Thoracic aorta (tissue), 2 donors: ENCODE measurements around the gene CCDC195. TPM values are rescaled to one million over a fixed set of nuclear protein-coding genes. Genes with fewer than 3 reads are reported as not detected.

Source experiments
- ATAC-seq: fragments of 150-250 bp; one replicate; pipeline ENCODE4 v1.8.0; 2017; ENCODE audit warnings: low read depth; ENCODE audit not compliant: insufficient number of reproducible peaks, low FRiP score
- DNase-seq: peaks from one replicate; pipeline ENCODE4 v3.0.0-alpha.2; 2020; ENCODE audit warnings: low spot score
- H3K27ac ChIP-seq, 2 donors: fragments of 200-600 bp; sonication (generic); 1 replicate in 1 of 2; 2 replicates in 1 of 2; pipeline ENCODE4 v1.5.1; 2016; ENCODE audit warnings: mild to moderate bottlenecking in 2 of 2, moderate library complexity in 2 of 2
- H3K27me3 ChIP-seq: fragments of 200-600 bp; sonication (generic); replicated peaks from 2 replicates; pipeline ENCODE4 v1.6.0; 2016; ENCODE audit warnings: mild to moderate bottlenecking; ENCODE audit not compliant: insufficient read depth
- H3K36me3 ChIP-seq: fragments of 200-600 bp; sonication (generic); one replicate; pipeline ENCODE4 v1.5.1; 2016
- H3K4me1 ChIP-seq, 2 donors: fragments of 200-600 bp; sonication (generic); 1 replicate in 1 of 2; 2 replicates in 1 of 2; pipeline versions ENCODE4 v1.5.1 to v1.6.0; 2016; ENCODE audit warnings: low read depth in 2 of 2, mild to moderate bottlenecking in 1 of 2; ENCODE audit not compliant: control insufficient read depth in 1 of 2
- H3K4me3 ChIP-seq: fragments of 200-600 bp; sonication (generic); 2 replicates; pipeline ENCODE4 v1.5.1; 2016; ENCODE audit warnings: mild to moderate bottlenecking
- H3K9me3 ChIP-seq: fragments of 200-600 bp; sonication (generic); 2 replicates; pipeline ENCODE4 v1.5.1; 2016
- total RNA-seq, 2 donors: library from RNA; depleted of rRNA; stranded (reverse); fragments of >200 nt; gene quantifications; one replicate each; pipeline versions ENCODE4 v1.1.0 to v1.2.3, GENCODE V29; 2016
- TF ChIP-seq, protein P1 (sequence below): fragments of 200-600 bp; sonication (generic); IDR thresholded peaks from one replicate; pipeline ENCODE4 v1.5.1; 2019; ENCODE audit warnings: antibody characterized with exemption

Gene CCDC195
- total RNA-seq, 2 donors from 2014 or later, result not detected

DNA sequence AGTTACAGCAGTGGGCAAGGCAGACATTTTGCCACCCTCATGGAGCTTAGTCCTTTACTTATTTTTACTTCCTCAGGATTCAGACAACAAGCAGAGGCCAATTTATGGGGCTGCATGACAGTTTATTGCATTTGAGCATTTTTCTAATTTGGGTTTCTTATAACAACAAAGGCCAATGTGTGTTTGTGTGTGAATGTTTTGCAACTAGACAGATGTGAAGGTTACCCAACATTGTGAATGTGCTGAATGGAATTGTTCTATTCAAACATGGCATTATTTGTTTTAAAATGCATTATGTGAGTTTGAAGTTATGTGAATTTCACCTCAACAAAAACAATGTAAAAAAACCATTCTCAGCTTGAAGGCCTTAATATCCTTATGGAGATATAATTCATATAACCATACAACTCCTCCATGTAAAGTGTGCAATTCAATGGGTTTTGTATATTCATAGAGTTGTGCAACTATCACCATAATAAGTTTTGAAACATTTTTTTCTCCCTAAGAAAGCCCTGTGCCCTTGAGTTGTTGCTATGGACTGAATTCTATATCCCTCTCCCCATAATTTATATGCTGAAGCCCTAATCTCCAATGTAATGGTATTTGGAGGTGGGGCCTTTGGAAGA, 57.3 kb downstream of the CCDC195 start:
- Histone ChIP-seq H3K4me3 (no peak overlapping the region), H3K36me3 (no peaks in the 10 kb centered on the region), H3K4me1 (no peaks in the 10 kb centered on the region), H3K9me3 (no peaks in the 10 kb centered on the region), H3K27me3 (no peaks in the 10 kb centered on the region), H3K27ac (no peak overlapping the region)
- DNase-seq, result no peak
- no peak for ATAC-seq
- TF ChIP-seq, protein P1, sequence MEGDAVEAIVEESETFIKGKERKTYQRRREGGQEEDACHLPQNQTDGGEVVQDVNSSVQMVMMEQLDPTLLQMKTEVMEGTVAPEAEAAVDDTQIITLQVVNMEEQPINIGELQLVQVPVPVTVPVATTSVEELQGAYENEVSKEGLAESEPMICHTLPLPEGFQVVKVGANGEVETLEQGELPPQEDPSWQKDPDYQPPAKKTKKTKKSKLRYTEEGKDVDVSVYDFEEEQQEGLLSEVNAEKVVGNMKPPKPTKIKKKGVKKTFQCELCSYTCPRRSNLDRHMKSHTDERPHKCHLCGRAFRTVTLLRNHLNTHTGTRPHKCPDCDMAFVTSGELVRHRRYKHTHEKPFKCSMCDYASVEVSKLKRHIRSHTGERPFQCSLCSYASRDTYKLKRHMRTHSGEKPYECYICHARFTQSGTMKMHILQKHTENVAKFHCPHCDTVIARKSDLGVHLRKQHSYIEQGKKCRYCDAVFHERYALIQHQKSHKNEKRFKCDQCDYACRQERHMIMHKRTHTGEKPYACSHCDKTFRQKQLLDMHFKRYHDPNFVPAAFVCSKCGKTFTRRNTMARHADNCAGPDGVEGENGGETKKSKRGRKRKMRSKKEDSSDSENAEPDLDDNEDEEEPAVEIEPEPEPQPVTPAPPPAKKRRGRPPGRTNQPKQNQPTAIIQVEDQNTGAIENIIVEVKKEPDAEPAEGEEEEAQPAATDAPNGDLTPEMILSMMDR, result no peak

DNA sequence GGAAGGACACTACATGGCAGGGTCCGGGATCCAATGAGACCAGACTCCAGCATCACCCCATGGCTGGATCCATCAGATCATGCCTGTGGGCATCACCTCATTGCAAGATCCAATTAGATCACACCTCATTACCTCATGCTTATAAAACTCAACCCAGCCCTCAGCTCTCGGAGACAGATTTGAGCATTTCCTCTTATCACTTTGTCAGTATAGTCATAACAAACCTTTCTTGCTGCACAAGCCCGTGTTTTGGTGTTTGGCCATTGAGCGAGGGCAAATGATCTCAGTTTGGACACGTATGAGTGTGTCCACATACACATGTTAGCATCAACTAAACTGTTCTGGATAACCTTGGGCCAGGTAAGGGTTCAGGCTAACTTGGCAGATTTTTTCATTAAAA, 58.8 kb downstream of the CCDC195 start:
- no peaks in the 10 kb centered on the region for H3K9me3 ChIP-seq
- ATAC-seq (no peak), DNase-seq (no peak)
- H3K4me3 ChIP-seq, result no peak overlapping the region
- no peaks in the 10 kb centered on the region for H3K36me3 ChIP-seq
- TF ChIP-seq, protein P1, result no peak
- H3K27me3 ChIP-seq, result no peaks in the 10 kb centered on the region
- H3K27ac ChIP-seq, result no peak overlapping the region
- H3K4me1 ChIP-seq, result no peaks in the 10 kb centered on the region

DNA sequence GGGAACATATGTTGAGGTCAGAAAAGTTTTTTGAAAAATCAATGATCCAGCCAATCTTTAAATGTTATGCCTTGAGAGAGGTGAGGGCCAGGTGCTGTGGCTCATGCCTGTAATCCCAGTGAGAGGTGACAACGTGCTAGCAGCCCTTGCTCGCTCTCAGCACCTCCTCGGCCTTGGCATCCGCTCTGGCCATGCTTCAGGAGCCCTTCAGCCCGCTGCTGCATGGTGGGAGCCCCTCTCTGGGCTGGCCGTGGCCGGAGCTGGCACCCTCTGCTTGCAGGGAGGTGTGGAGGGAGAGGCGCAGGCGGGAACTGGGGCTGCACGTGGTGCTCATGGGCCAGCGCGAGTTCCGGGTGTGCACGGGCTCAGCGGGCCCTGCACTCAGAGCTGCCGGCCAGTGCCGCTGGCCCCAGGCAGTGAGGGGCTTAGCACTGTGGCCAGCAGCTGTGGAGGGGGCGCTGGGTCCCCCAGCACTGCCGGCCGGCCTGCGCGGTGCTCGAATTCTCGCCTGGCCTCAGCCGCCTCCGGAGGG, 61.1 kb downstream of the CCDC195 start:
- Histone ChIP-seq H3K9me3 (no peaks in the 10 kb centered on the region), H3K36me3 (no peaks in the 10 kb centered on the region), H3K4me1 (no peaks in the 10 kb centered on the region), H3K27me3 (no peaks in the 10 kb centered on the region), H3K4me3 (no peak overlapping the region), H3K27ac (no peak overlapping the region)
- TF ChIP-seq, protein P1, result no peak
- DNase-seq (no peak), ATAC-seq (no peak)

Other genes starting within 250 kb of the CCDC195 start
- 10 to 100 TPM; 47.4 to 74.1 TPM for gene CUL3, start 131.0 kb downstream of the CCDC195 start, total RNA-seq